Esophagus squamous epithelium (tissue), 5 donors: Measurements from ENCODE around the gene HPCAL1. TPM values are rescaled to one million over a fixed set of nuclear protein-coding genes. Genes with fewer than 3 reads are reported as not detected.

ENCODE experiments used
- DNase-seq: peaks from one replicate; lab custom pipeline; 2025; lab: John Stamatoyannopoulos, UW
- H3K27ac ChIP-seq, 4 donors: fragments of 200-600 bp; sonication (generic); one replicate each; pipeline ENCODE4 v1.5.1; 2016 to 2019; ENCODE audit warnings: mild to moderate bottlenecking in 1 of 4
- H3K27me3 ChIP-seq, 4 donors: fragments of 200-600 bp; sonication (generic); 1 replicate in 3 of 4; 2 replicates in 1 of 4; pipeline versions ENCODE4 v1.5.1 to v1.6.0; 2017 to 2021; ENCODE audit warnings: antibody characterized with exemption in 1 of 4
- H3K36me3 ChIP-seq, 3 donors: fragments of 200-600 bp; sonication (generic); one replicate each; pipeline ENCODE4 v1.5.1; 2016 to 2019
- H3K4me1 ChIP-seq, 3 donors: fragments of 200-600 bp; sonication (generic); one replicate each; pipeline ENCODE4 v1.5.1; 2017 to 2019
- H3K4me3 ChIP-seq, 4 donors: fragments of 200-600 bp; sonication (generic); 1 replicate in 3 of 4; 2 replicates in 1 of 4; pipeline ENCODE4 v1.5.1; 2016 to 2019; ENCODE audit warnings: mild to moderate bottlenecking in 2 of 4, moderate library complexity in 1 of 4
- H3K9me3 ChIP-seq, 3 donors: fragments of 200-600 bp; sonication (generic); one replicate each; pipeline ENCODE4 v1.5.1; 2016 to 2019
- CTCF ChIP-seq, 6 experiments: fragments of 450-650 bp in 4 of 6; fragments of 200-600 bp in 2 of 6; sonication (generic) in 2 of 6; IDR thresholded peaks; one replicate each; pipeline ENCODE4 v1.5.1; 2016 to 2019; ENCODE audit warnings: antibody characterized with exemption in 6 of 6, mild to moderate bottlenecking in 4 of 6, moderate library complexity in 4 of 6
- POLR2A ChIP-seq, 4 donors: fragments of 450-650 bp; IDR thresholded peaks; one replicate each; pipeline ENCODE4 v1.6.1; 2017; ENCODE audit warnings: antibody characterized with exemption in 4 of 4, mild to moderate bottlenecking in 4 of 4, moderate library complexity in 3 of 4
- WGBS, 2 donors: methylation state at CpG; one replicate each; pipeline ENCODE4 v1.1.5; 2018; 5-methylcytosine and 5-hydroxymethylcytosine counted together
- intact Hi-C: fragments of 100-400 bp; cut with DNase I; formaldehyde crosslinking; loops from one replicate; pipeline ENCODE4 v1.15.0; 2022
- total RNA-seq, 4 donors: library from RNA; depleted of rRNA; stranded (reverse); fragments of >200 nt; gene quantifications; one replicate each; pipeline ENCODE4 v1.1.0, GENCODE V29; 2016
- donor health status: DM: yes; HTN: yes; CAD: no.

HPCAL1 gene
- 10 to 100 TPM; 13.2 to 26.4 (median 20.5) TPM for total RNA-seq

GRCh38 chr2:10302479-10303180, at the start of gene HPCAL1:
Gene HPCAL1 (plus strand): TSS chr2:10302904. CDS start chr2:10419758, 116,854 bp downstream.
- peak within 1 kb of the TSS; percentile 67 to 90 (median 80) for H3K4me3 ChIP-seq
- peaks cover 0 to 7% (median 0%) of the 10 kb centered on the region in 4 donors for H3K27me3 ChIP-seq
- TF ChIP-seq POLR2A (IDR thresholded peaks at IDR 0.05): peak in 3 of 4 donors; percentile 83 to 98 (median 93)
- TF ChIP-seq CTCF (IDR thresholded peaks at IDR 0.05): peak; percentile 40 to 74 (median 62)
- intact Hi-C loops: loop anchor here (5.0 kb wide), 1 partner anchor 105 kb away; no protein-coding TSS in a partner anchor
- H3K27ac ChIP-seq: peak within 1 kb of the TSS; percentile 76 to 91 (median 82)
- peak; percentile 49 for DNase-seq
- 0% methylated on average over 10 of the region's 87 CpGs; no CpG with 5 or more reads in 1 of the 2 donors for WGBS, 2 donors
- no peaks in the 10 kb centered on the region for H3K36me3 ChIP-seq
- H3K4me1 ChIP-seq: peaks cover 13 to 61% (median 15%) of the 10 kb centered on the region in 3 donors
- no peaks in the 10 kb centered on the region for H3K9me3 ChIP-seq

- Histone ChIP-seq H3K27ac (no peak overlapping the region), H3K4me3 (no peak overlapping the region), H3K9me3 (peaks cover 0 to 12% (median 10%) of the 10 kb centered on the region in 3 donors), H3K27me3 (peaks cover 0 to 21% (median 0%) of the 10 kb centered on the region in 4 donors), H3K4me1 (no peaks in the 10 kb centered on the region), H3K36me3 (no peaks in the 10 kb centered on the region)
- intact Hi-C loops: no loop called here
- TF ChIP-seq CTCF (IDR thresholded peaks at IDR 0.05) (no peak), POLR2A (IDR thresholded peaks at IDR 0.05) (no peak)
- WGBS, 2 donors: 80 to 96% methylated on average over 4 to 5 of the region's 18 CpGs
- DNase-seq: no peak
Observed at GRCh38 chr2:10253596-10254372, 48.9 kb upstream of the HPCAL1 start.

- no peak overlapping the region for H3K27ac ChIP-seq
- WGBS, 2 donors: 78 to 86% methylated on average over 7 to 12 of the region's 31 CpGs
Observed at GRCh38 chr2:10254373-10255188, 48.1 kb upstream of the HPCAL1 start.

More at GRCh38 chr2:10254373-10255188, 48.1 kb upstream of the HPCAL1 start:
- DNase-seq: no peak
- Histone ChIP-seq H3K9me3 (peaks cover 0 to 11% (median 7%) of the 10 kb centered on the region in 3 donors), H3K4me3 (no peak overlapping the region), H3K27me3 (peaks cover 0 to 21% (median 0%) of the 10 kb centered on the region in 4 donors), H3K4me1 (no peaks in the 10 kb centered on the region), H3K36me3 (no peaks in the 10 kb centered on the region)
- TF ChIP-seq CTCF (IDR thresholded peaks at IDR 0.05) (no peak), POLR2A (IDR thresholded peaks at IDR 0.05) (no peak)
- intact Hi-C loops: no loop called here
